Lung (tissue), 12 donors: ENCODE results near the gene CYTH2. TPM values are rescaled to one million over a fixed set of nuclear protein-coding genes. Genes with fewer than 3 reads are reported as not detected.

Experiments used
- ATAC-seq: fragments of 200-7000 bp; cut with Tn5 transposase; one replicate; pipeline ENCODE4 v1.9.1; 2020; ENCODE audit warnings: moderate number of reproducible peaks; ENCODE audit not compliant: insufficient read depth, low FRiP score
- DNase-seq, 3 donors: peaks; one replicate each; pipeline ENCODE4 v3.0.0-alpha.2; 2013 to 2017
- H3K27ac ChIP-seq, 2 donors: one replicate each; pipeline ENCODE4 v1.5.1; 2013; ENCODE audit warnings: mild to moderate bottlenecking in 2 of 2, moderate library complexity in 2 of 2, control low read depth in 1 of 2, inconsistent platforms in 1 of 2, low read depth in 1 of 2, low read length in 1 of 2
- H3K27me3 ChIP-seq, 3 donors: one replicate each; pipeline ENCODE4 v1.5.1; 2013; ENCODE audit warnings: low read length in 2 of 3; ENCODE audit not compliant: control insufficient read depth in 3 of 3, insufficient read depth in 3 of 3
- H3K36me3 ChIP-seq, 4 donors: one replicate each; pipeline ENCODE4 v1.5.1; 2013; ENCODE audit warnings: low read length in 4 of 4, mild to moderate bottlenecking in 1 of 4, moderate library complexity in 1 of 4; ENCODE audit not compliant: control insufficient read depth in 4 of 4, insufficient read depth in 4 of 4
- H3K4me1 ChIP-seq, 5 donors: one replicate each; pipeline ENCODE4 v1.5.1; 2013; ENCODE audit warnings: low read length in 5 of 5, mild to moderate bottlenecking in 2 of 5, moderate library complexity in 1 of 5; ENCODE audit not compliant: control insufficient read depth in 5 of 5, insufficient read depth in 5 of 5
- H3K4me3 ChIP-seq: one replicate; pipeline ENCODE4 v1.5.1; 2013; ENCODE audit warnings: mild to moderate bottlenecking, control low read depth, moderate library complexity
- H3K9ac ChIP-seq, 2 donors: one replicate each; pipeline ENCODE4 v1.5.1; 2013; ENCODE audit warnings: low read length in 2 of 2, control low read depth in 1 of 2; ENCODE audit not compliant: insufficient read depth in 1 of 2
- H3K9me3 ChIP-seq, 4 donors: one replicate each; pipeline ENCODE4 v1.5.1; 2013; ENCODE audit warnings: low read length in 3 of 4, mild to moderate bottlenecking in 1 of 4, moderate library complexity in 1 of 4; ENCODE audit not compliant: control insufficient read depth in 4 of 4, insufficient read depth in 3 of 4
- CTCF ChIP-seq: IDR thresholded peaks from 2 replicates; pipeline ENCODE4 v1.5.1; 2012; ENCODE audit warnings: mild to moderate bottlenecking; ENCODE audit errors: control extremely low read depth, extremely low read depth
- WGBS, 2 donors: extraction: QIAGEN DNeasy Blood & Tissue Kit; methylation state at CpG; one replicate each; pipeline ENCODE4 v1.1.7; 2013; 5-methylcytosine and 5-hydroxymethylcytosine counted together
- polyA plus RNA-seq, 2 donors: library from polyadenylated mRNA; stranded (reverse); fragments of 200-250 nt; gene quantifications; one replicate each; pipeline ENCODE4 v1.2.1, GENCODE V29; 2013
- total RNA-seq, 2 donors: library from RNA; depleted of rRNA in 1 of 2; stranded (reverse); fragments of >200 nt in 1 of 2; gene quantifications; one replicate each; pipeline ENCODE4 v1.2.1, GENCODE V29; 2014 to 2021
- donor health status: control.
- donor health status: control.
- donor health status: Bipolar disorder and iron deficiency.
- donor health status: healthy.
- donor health status: DM: yes; HTN: yes; CAD: no.

CYTH2 gene
- total and polyA plus RNA-seq, 4 donors, result 44.1 to 72.5 (median 49.2) TPM

GRCh38 chr19:48461651-48461981 is 7.6 kb upstream of the CYTH2 start:
- H3K9ac ChIP-seq, result no peak overlapping the region
- H3K9me3 ChIP-seq, result peaks cover 0 to 4% (median 0%) of the 10 kb centered on the region in 4 donors
- H3K4me3 ChIP-seq, result no peak overlapping the region
- 93 to 94% methylated on average over 22 to 36 of the region's 36 CpGs for WGBS, 2 donors
- no peaks in the 10 kb centered on the region for H3K4me1 ChIP-seq
- no peaks in the 10 kb centered on the region for H3K36me3 ChIP-seq
- no peak for TF ChIP-seq CTCF
- DNase-seq (no peak), ATAC-seq (no peak)
- H3K27me3 ChIP-seq, result no peaks in the 10 kb centered on the region
- no peak overlapping the region for H3K27ac ChIP-seq

DNA sequence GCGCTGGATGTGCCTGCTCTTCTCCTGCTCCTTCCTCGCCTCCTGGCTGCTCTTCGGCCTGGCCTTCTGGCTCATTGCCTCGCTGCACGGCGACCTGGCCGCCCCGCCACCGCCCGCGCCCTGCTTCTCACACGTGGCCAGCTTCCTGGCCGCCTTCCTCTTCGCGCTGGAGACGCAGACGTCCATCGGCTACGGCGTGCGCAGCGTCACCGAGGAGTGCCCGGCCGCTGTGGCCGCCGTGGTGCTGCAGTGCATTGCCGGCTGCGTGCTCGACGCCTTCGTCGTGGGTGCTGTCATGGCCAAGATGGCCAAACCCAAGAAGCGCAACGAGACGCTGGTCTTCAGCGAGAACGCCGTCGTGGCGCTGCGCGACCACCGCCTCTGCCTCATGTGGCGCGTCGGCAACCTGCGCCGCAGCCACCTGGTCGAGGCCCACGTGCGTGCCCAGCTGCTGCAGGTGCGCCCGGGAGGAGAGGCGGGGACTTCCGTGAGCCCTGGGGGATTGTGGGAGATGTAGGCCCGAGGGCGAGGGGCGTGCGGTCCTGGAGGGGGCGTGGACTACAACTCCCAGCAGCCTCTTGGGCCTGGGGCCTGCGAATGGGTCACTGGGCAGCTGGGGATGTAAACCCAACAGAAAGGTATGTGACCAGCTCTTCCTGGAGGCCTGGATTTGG is 7.0 kb upstream of the CYTH2 start:
- no peak for TF ChIP-seq CTCF
- 84 to 91% methylated on average over 62 of the region's 62 CpGs for WGBS, 2 donors
- no peak for DNase-seq
- Histone ChIP-seq H3K27me3 (no peaks in the 10 kb centered on the region), H3K9ac (no peak overlapping the region), H3K9me3 (peaks cover 0 to 4% (median 0%) of the 10 kb centered on the region in 4 donors), H3K4me1 (no peaks in the 10 kb centered on the region), H3K27ac (no peak overlapping the region), H3K36me3 (no peaks in the 10 kb centered on the region), H3K4me3 (no peak overlapping the region)
- ATAC-seq, result no peak

- H3K36me3 ChIP-seq, result peaks cover 0 to 3% (median under 1%) of the 10 kb centered on the region in 4 donors
- 79 to 86% methylated on average over 1 of the region's 1 CpG for WGBS, 2 donors
- DNase-seq (no peak), ATAC-seq (no peak)
- H3K9ac ChIP-seq, result no peak overlapping the region
- H3K4me1 ChIP-seq, result peaks cover 0 to 11% (median 1%) of the 10 kb centered on the region in 5 donors
- H3K27ac ChIP-seq, result no peak overlapping the region
- H3K27me3 ChIP-seq, result no peaks in the 10 kb centered on the region
- TF ChIP-seq CTCF, result no peak
- H3K4me3 ChIP-seq, result no peak overlapping the region
- peaks cover 0 to 4% (median 0%) of the 10 kb centered on the region in 4 donors for H3K9me3 ChIP-seq
These were observed 4.0 kb upstream of the CYTH2 start for GRCh38 chr19:48465215-48465614.
